ENCODE results near the gene PPP2R2B. TPM values are rescaled to one million over a fixed set of nuclear protein-coding genes. Genes with fewer than 3 reads are reported as not detected.

PPP2R2B gene
- total and polyA plus RNA-seq, 2 of the 4 experiments (the other 2 are of a cell fraction): not detected

DNA sequence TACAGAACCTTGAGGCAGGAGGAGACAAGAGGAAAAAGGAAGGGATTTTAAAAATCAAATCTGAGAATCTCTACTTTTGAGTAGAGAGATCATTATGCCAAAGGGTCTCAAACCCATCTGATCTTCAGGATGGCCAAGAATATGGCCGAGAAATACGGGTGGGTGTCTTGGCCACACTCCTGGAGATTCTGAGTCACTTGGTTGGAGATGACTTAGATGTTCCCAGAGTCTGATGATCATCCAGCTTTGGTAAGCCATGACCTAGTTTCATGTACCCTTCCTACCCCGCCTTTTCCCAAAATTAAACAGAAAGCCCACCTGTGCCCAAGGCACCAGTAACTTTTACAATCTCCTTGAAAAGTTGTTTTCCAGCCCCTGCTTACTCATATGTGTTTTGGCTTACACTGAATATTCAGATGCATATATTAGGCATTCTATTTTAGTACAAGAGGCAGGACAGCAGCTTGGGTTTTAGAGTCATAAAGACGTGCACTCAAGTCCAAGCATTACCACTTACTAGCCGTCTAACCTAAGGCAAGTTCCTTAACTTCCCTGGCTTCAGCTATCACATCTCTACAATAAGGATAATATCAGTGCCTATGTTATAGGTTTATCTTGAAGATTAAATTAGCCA is 195.5 kb downstream of the PPP2R2B start:
- no peak overlapping the region for H2AK9ac ChIP-seq (replicated peaks; ENCODE audit: low read depth, low read length, poor library complexity)
- H3K18ac ChIP-seq (ENCODE audit: low read depth, low read length): no peak overlapping the region
- H3K4me1 ChIP-seq (ENCODE audit: control insufficient read depth, insufficient read depth, low read length): no peaks in the 10 kb centered on the region
- no peak overlapping the region for H2BK20ac ChIP-seq (ENCODE audit: low read depth, low read length)
- H2BK120ac ChIP-seq (ENCODE audit: low read depth, low read length): no peak overlapping the region
- ATAC-seq (ENCODE audit: low read depth): no peak
- H3K36me3 ChIP-seq (ENCODE audit: control insufficient read depth, insufficient read depth, low read length): no peaks in the 10 kb centered on the region
- H3K4me3 ChIP-seq (ENCODE audit: insufficient read depth, low read depth, low read length): no peak overlapping the region
- no peaks in the 10 kb centered on the region for H3K27me3 ChIP-seq (ENCODE audit: control insufficient read depth, insufficient read depth, low read length)
- H3K9me1 ChIP-seq (ENCODE audit: insufficient read depth, low read length): no peaks in the 10 kb centered on the region
- no peak overlapping the region for H3K27ac ChIP-seq (ENCODE audit: insufficient read depth, low read length)
- no peak overlapping the region for H3K14ac ChIP-seq (replicated peaks; ENCODE audit: low read depth, low read length)
- ChIA-PET POLR2A (ENCODE audit: unreplicated experiment) (no interaction called here), CTCF (no interaction called here)
- no peak overlapping the region for H3K9ac ChIP-seq (ENCODE audit: low read depth, low read length)
- no peak overlapping the region for H4K5ac ChIP-seq (ENCODE audit: low read depth, low read length)
- no CpG with 5 or more reads among the region's 5 CpGs for WGBS, 2 experiments (ENCODE audit: extremely low coverage in 2 of 2, insufficient read length in 1 of 2)
- H3K4me2 ChIP-seq (ENCODE audit: low read depth, low read length): no peak overlapping the region
- in situ Hi-C loops (cut with MboI; ENCODE audit: low sequenced_read_pairs) (no loop called here), intact Hi-C loops (cut with micrococcal nuclease) (no loop called here), dilution Hi-C loops (cut with HindIII; ENCODE audit: low sequenced_read_pairs, unreplicated experiment) (no loop called here)
- no peak overlapping the region for H2BK5ac ChIP-seq (ENCODE audit: low read depth, low read length, poor library complexity, severe bottlenecking)
- H4K8ac ChIP-seq (ENCODE audit: low read depth in 2 of 2, low read length in 2 of 2): no peak overlapping the region
- H3K79me1 ChIP-seq (ENCODE audit: low read depth in 1 of 2, low read length in 2 of 2): no peaks in the 10 kb centered on the region
- H3K4ac ChIP-seq (ENCODE audit: low read depth, low read length): no peak overlapping the region
- H2AFZ ChIP-seq (replicated peaks; ENCODE audit: low read length, poor library complexity): no peak overlapping the region
- H2AK5ac ChIP-seq (ENCODE audit: low read depth, low read length): no peak overlapping the region
- TF ChIP-seq, protein P1, sequence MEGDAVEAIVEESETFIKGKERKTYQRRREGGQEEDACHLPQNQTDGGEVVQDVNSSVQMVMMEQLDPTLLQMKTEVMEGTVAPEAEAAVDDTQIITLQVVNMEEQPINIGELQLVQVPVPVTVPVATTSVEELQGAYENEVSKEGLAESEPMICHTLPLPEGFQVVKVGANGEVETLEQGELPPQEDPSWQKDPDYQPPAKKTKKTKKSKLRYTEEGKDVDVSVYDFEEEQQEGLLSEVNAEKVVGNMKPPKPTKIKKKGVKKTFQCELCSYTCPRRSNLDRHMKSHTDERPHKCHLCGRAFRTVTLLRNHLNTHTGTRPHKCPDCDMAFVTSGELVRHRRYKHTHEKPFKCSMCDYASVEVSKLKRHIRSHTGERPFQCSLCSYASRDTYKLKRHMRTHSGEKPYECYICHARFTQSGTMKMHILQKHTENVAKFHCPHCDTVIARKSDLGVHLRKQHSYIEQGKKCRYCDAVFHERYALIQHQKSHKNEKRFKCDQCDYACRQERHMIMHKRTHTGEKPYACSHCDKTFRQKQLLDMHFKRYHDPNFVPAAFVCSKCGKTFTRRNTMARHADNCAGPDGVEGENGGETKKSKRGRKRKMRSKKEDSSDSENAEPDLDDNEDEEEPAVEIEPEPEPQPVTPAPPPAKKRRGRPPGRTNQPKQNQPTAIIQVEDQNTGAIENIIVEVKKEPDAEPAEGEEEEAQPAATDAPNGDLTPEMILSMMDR (conservative IDR thresholded peaks at IDR 0.05; ENCODE audit: low read depth, low read length): no peak
- TF ChIP-seq RFX5 (IDR thresholded peaks at IDR 0.05; ENCODE audit: low read depth, low read length): no peak
- TF ChIP-seq MXI1 (IDR thresholded peaks at IDR 0.05; ENCODE audit: borderline replicate concordance, low read depth, low read length): no peak
- no peak for TF ChIP-seq CEBPB (IDR thresholded peaks at IDR 0.05; ENCODE audit: low read depth, low read length)
- no peak for TF ChIP-seq FOS (IDR thresholded peaks at IDR 0.05; ENCODE audit: low read depth, low read length)
- TF ChIP-seq RCOR1 (IDR thresholded peaks at IDR 0.05; ENCODE audit: insufficient replicate concordance, low read length): no peak
- TF ChIP-seq, protein P2, sequence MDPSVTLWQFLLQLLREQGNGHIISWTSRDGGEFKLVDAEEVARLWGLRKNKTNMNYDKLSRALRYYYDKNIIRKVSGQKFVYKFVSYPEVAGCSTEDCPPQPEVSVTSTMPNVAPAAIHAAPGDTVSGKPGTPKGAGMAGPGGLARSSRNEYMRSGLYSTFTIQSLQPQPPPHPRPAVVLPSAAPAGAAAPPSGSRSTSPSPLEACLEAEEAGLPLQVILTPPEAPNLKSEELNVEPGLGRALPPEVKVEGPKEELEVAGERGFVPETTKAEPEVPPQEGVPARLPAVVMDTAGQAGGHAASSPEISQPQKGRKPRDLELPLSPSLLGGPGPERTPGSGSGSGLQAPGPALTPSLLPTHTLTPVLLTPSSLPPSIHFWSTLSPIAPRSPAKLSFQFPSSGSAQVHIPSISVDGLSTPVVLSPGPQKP (IDR thresholded peaks at IDR 0.05; ENCODE audit: borderline replicate concordance, low read depth, low read length): no peak
- TF ChIP-seq MAZ (IDR thresholded peaks at IDR 0.05; ENCODE audit: borderline replicate concordance, low read depth, low read length): no peak
- TF ChIP-seq CHD1 (IDR thresholded peaks at IDR 0.05; ENCODE audit: low read depth, low read length): no peak
- no peak for TF ChIP-seq RAD21 (IDR thresholded peaks at IDR 0.05; ENCODE audit: low read length)
- TF ChIP-seq, protein P3, sequence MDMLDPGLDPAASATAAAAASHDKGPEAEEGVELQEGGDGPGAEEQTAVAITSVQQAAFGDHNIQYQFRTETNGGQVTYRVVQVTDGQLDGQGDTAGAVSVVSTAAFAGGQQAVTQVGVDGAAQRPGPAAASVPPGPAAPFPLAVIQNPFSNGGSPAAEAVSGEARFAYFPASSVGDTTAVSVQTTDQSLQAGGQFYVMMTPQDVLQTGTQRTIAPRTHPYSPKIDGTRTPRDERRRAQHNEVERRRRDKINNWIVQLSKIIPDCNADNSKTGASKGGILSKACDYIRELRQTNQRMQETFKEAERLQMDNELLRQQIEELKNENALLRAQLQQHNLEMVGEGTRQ (IDR thresholded peaks at IDR 0.05; ENCODE audit: low read depth, low read length): no peak
- no peak for TF ChIP-seq POLR2A (IDR thresholded peaks at IDR 0.05; ENCODE audit: low read depth, low read length)
- TF ChIP-seq MAFK (IDR thresholded peaks at IDR 0.05; ENCODE audit: low read depth, low read length): no peak
- no peak for TF ChIP-seq NFE2L2 (IDR thresholded peaks at IDR 0.05; ENCODE audit: low read depth, low read length)
- no peak overlapping the region for H4K91ac ChIP-seq (ENCODE audit: insufficient read depth, low read depth, low read length)
- no peaks in the 10 kb centered on the region for H3K9me3 ChIP-seq (ENCODE audit: control insufficient read depth, insufficient read depth, low read length)
- BruUV-seq (replicated peaks): no TSS peak
- no peak for DNase-seq
- no peaks in the 10 kb centered on the region for H4K20me1 ChIP-seq (ENCODE audit: insufficient read depth, low read length)
- H3K23ac ChIP-seq (ENCODE audit: low read depth, low read length): no peak overlapping the region
- no peak overlapping the region for H3K56ac ChIP-seq (ENCODE audit: extremely low read depth, insufficient read depth, low read length)
- H2BK15ac ChIP-seq (ENCODE audit: low read depth, low read length): no peak overlapping the region
